GM19351 (cell line): ENCODE results near the gene SRCIN1.
"Not testable (repeated sequence)": the region's sequence is repeated elsewhere in the genome, so short reads cannot be mapped to it uniquely, and the experiment has no call there.

ENCODE experiments used
- ATAC-seq: cut with Tn5 transposase; IDR thresholded peaks from one replicate; pipeline ENCODE4 v1.9.1; 2021; ENCODE audit warnings: mild to moderate bottlenecking, moderate library complexity; ENCODE audit not compliant: unreplicated experiment

The SRCIN1 gene

DNA sequence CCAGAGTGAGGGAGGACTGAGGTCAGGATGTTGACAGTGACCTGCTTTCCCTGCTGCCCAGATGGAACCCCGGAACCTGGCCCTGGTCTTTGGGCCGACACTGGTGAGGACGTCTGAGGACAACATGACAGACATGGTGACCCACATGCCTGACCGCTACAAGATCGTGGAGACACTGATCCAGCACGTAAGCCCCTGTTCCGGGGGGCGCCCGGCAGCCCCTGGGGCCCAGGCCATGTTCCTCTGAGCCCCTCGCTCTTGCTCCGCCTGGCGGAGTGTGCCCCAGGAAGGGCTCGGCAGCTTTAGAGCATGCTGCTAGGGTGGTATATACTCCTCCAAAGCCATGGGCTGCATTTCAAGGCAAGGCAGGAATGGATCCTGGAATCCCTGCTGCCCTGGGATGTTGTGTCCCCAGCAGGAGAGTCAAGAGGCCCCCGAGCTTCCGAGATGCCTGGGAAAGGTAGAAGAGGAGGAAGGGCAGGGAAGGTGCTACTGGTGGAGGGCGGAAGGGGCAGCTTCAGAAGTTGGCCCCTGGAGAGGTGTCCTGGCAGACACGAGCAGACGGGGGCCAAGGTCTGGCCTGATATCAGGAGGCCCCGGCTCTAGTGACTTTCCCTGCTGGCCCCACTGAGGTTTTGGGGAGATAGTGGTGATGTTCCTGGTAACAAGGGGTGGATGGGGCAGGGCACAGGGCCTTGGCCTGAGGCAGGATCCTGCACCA is 114.2 kb downstream of the SRCIN1 start:
- ATAC-seq, result not testable (repeated sequence)

DNA sequence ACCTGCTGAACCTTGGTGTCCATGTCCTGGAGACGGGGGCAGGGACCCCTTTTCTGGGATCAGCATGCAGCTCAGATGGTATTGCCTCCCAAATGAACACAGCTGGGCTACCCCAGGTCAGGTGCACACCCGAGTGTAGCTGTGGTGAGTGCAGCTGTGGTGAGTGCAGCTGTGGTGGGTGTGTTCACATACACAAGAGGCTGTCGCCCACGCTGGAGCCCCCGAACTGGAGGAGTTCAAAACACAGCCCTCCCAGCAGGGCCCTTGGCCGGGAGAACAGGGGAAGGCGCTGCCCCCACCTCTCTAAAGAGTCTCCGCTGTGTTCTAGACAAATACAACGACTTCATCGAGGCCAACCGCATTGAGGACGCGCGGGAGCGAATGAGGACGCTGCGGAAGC is 116.0 kb downstream of the SRCIN1 start:
- not testable (repeated sequence) for ATAC-seq

DNA sequence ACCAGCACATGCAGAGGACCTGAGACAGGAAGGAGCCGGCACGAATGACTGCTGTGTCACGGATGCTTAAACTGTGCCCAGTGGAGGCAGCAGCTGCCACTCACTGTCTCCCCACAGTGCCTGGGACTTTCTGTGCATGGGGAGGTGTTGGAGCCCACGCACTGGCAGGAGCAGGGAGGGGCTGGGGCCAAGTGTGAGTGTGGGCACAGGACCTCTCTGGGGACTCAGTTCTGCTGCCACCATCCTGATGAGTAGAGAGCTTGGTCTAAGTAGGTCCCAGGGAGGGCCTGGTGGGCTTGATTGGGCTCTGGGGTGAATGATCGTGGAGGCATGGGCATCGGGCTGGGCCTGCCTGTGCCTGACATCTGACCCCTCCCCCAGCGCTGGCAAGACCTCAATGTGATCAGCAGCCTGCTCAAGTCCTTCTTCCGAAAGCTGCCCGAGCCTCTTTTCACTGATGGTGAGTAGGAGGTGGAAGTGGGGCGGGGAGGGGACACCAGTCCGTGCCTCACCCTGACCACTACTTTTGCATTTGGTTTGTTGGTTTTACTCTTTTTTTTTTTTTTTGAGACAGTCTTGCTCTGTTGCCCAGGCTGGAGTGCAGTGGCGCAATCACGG is 120.0 kb downstream of the SRCIN1 start:
- ATAC-seq, result peak; percentile 69

DNA sequence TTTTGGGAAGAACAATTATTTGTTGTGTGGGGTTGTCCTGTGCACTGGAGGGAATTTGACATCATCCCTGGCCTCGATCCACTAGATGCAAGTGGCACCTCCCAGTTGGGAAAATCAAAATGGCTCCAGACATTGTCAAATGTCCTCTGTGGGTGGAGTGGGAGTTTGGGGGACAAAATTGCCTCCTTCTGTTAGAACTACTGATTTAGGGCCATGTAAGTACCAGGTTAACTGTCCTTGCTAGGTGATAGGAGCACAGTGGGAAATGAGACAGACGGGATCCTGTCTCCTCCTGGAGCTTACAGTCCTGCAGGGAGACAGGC is 120.6 kb downstream of the SRCIN1 start:
- ATAC-seq, result no peak

DNA sequence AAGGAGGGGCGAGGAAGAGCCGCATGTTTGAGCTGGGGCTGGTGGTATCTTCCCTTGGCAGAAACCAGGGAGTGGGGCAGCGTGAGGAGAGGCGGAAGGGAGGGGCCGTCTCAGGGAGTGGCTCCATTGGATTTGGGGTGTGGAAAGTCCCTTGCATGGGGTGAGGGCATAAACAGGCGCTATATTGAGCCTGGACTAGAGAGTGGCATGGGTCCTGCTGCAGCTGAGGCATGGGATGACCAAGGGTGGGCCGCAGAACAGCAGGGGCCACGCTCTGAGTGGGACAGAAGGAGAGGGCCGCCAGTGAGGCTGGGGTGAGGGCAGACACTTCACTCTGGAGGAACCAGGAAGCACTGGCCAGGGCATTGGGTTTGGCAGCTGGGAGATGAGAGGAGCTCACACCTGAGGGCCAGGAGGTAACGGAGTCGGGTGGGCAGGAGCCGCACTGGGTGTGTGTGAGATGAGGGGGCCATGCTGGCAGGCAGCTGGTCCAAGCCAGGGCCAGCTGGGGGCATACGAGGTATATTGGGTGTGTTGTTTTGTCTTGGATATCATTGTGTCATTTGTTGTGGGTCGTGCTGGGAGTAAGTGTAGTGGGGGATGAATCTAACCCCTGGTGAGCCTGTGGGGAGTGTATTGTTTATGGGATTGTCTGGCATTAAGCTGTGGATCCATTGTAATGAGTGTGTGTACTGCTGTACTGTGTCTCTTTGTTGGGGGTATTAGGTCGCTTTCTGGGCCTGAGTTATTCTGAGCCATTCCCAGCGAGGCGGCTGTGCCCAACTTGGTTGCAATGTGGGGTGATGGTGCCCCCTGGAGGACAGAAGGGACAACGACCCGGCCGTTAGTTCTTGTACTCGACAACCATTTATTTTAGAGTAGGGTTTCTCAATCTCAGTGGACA is 121.3 kb downstream of the SRCIN1 start:
- not testable (repeated sequence) for ATAC-seq

DNA sequence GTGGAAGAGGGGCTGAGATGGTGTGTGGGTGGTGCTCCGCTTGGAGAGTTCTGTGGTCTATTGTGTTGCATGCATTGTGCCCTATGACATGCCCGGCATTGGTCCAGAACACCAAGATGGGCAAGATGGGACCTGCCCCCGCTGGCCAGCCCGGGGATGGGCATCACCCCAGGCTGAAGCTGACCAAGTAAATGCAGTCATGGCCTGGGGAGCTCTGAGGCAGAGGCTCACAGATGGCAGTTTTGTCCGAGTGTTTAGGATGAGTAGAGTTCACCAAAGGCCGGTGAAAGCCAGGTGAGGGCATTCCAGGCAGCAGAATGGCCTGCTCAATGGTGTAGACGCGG is 123.1 kb downstream of the SRCIN1 start:
- ATAC-seq, result not testable (repeated sequence)

DNA sequence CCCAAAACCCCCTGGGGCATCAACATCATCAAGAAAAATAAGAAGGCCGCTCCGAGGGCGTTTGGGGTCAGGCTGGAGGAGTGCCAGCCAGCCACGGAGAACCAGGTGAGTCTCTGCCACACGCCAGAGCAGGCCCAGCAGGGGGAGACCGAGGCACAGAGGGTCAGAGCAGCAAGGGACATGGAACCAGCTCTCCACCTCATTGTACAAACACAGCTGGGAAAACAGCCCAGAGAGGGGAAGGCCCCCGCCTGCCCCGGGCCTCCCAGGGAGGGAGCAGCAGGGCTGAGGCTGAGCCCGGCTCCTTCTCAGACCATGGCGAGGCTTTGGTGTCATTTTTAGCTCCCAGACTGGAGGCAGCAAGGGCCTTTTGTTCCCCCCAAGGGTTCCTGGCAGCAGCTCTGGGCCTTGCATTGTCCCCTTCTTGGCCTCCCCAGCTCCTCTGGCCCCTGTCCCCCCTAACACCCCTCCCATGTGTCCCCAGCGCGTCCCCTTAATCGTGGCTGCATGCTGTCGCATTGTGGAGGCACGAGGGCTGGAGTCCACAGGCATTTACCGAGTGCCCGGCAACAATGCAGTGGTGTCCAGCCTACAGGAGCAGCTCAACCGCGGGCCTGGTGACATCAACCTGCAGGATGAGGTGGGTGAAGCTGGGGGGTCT is 123.6 kb downstream of the SRCIN1 start:
- ATAC-seq, result not testable (repeated sequence)
